ENCODE measurements around the gene ITGB8.

ITGB8 gene

GRCh38 chr7:20343205-20343604 is 12.5 kb downstream of the ITGB8 start:
- DNase-seq (ENCODE audit: low spot score): no peak

- no peak for DNase-seq (ENCODE audit: low spot score)
Observed at GRCh38 chr7:20343941-20344340, 13.2 kb downstream of the ITGB8 start.

- DNase-seq (ENCODE audit: low spot score): no peak
Observed at GRCh38 chr7:20344396-20344795, 13.7 kb downstream of the ITGB8 start.

- DNase-seq (ENCODE audit: low spot score): no peak
Observed at GRCh38 chr7:20346577-20346976, 15.9 kb downstream of the ITGB8 start.

- no peak for DNase-seq (ENCODE audit: low spot score)
Observed at GRCh38 chr7:20347680-20348079, 17.0 kb downstream of the ITGB8 start.

- DNase-seq (ENCODE audit: low spot score): no peak
Observed at GRCh38 chr7:20348125-20348807, 17.6 kb downstream of the ITGB8 start.

- DNase-seq (ENCODE audit: low spot score): no peak
Observed at GRCh38 chr7:20350518-20350951, 19.8 kb downstream of the ITGB8 start.

- DNase-seq (ENCODE audit: low spot score): no peak
Observed at GRCh38 chr7:20350996-20351692, 20.4 kb downstream of the ITGB8 start.

GRCh38 chr7:20351901-20352300 is 21.2 kb downstream of the ITGB8 start:
- DNase-seq (ENCODE audit: low spot score): no peak

- no peak for DNase-seq (ENCODE audit: low spot score)
Observed at GRCh38 chr7:20352573-20353306, 22.0 kb downstream of the ITGB8 start.

- DNase-seq (ENCODE audit: low spot score): no peak
Observed at GRCh38 chr7:20354610-20355528, 24.2 kb downstream of the ITGB8 start.

GRCh38 chr7:20358106-20358505 is 27.4 kb downstream of the ITGB8 start:
- DNase-seq (ENCODE audit: low spot score): no peak

- DNase-seq (ENCODE audit: low spot score): no peak
Observed at GRCh38 chr7:20358762-20359282, 28.1 kb downstream of the ITGB8 start.

GRCh38 chr7:20359341-20359963 is 28.8 kb downstream of the ITGB8 start:
- no peak for DNase-seq (ENCODE audit: low spot score)

GRCh38 chr7:20362574-20363253 is 32.0 kb downstream of the ITGB8 start:
- no peak for DNase-seq (ENCODE audit: low spot score)

GRCh38 chr7:20364571-20365196 is 34.0 kb downstream of the ITGB8 start:
- no peak for DNase-seq (ENCODE audit: low spot score)

GRCh38 chr7:20365486-20365885 is 34.8 kb downstream of the ITGB8 start:
- no peak for DNase-seq (ENCODE audit: low spot score)

GRCh38 chr7:20374399-20374798 is 43.7 kb downstream of the ITGB8 start:
- DNase-seq (ENCODE audit: low spot score): no peak

- no peak for DNase-seq (ENCODE audit: low spot score)
Observed at GRCh38 chr7:20376796-20377195, 46.1 kb downstream of the ITGB8 start.

GRCh38 chr7:20381406-20382034 is 50.8 kb downstream of the ITGB8 start:
- no peak for DNase-seq (ENCODE audit: low spot score)

All from CD4-positive, alpha-beta T cell treated with Interleukin-6 at 100 ng/mL for 8 hours (primary cell).